HG02798 (cell line): ENCODE measurements around the gene PLEKHA8.

Source experiments
- ATAC-seq: cut with Tn5 transposase; IDR thresholded peaks from one replicate; pipeline ENCODE4 v1.9.1; 2021; ENCODE audit warnings: mild to moderate bottlenecking; ENCODE audit not compliant: unreplicated experiment, poor library complexity

The PLEKHA8 gene

DNA sequence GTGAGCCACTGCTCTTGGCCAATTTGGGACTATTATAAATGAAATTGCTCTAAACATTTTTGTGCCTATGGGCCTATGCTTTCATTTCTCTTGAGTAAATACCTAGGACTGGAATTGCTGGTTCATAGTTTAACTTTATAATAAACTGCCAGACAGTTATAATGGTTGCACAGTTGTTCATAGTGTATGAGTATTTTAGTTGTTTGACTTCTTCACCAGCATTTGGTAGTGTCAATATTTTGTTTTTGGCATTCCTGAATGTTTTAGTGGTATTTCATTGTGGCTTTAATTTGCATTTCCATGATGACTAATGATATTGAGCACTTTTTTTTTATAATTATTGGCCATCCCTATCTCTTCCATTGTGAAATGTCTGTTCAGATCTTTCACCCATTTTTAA lies 29.5 kb downstream of the PLEKHA8 start:
- no peak for ATAC-seq

DNA sequence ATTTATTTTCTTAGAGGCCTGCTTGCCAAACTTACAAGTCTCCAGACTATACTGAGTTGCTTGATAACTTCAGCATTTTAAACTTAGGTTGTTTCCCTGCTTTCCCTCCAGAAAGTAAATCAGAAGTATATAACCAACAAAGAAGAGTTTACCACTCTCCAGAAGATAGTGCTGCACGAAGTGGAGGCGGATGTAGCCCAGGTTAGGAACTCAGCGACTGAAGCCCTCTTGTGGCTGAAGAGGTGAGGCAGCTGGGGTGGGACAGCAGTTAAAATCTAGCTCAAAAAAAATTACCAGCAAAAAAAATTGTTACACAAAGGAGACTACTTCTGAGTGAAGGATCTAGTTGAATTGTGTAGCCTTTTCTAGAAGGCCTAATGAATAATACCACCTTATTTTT lies 33.6 kb downstream of the PLEKHA8 start:
- peak; percentile 79 for ATAC-seq

DNA sequence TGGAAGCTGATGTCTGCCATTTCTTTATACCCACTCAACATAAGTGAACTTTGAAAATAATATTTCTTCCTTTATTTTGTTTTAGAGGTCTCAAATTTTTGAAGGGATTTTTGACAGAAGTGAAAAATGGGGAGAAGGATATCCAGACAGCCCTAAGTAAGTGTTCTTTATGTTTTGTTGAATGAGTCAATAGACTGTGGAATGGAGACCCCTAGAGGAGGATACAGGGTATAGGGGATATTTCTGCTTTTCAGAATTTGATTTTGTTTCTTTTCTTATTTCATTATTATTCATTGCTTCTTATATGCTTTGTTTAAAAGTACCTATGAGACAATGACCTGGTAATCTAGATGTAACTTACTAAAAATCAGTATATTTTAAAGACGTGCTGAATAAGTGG lies 34.4 kb downstream of the PLEKHA8 start:
- ATAC-seq, result peak; percentile 62

DNA sequence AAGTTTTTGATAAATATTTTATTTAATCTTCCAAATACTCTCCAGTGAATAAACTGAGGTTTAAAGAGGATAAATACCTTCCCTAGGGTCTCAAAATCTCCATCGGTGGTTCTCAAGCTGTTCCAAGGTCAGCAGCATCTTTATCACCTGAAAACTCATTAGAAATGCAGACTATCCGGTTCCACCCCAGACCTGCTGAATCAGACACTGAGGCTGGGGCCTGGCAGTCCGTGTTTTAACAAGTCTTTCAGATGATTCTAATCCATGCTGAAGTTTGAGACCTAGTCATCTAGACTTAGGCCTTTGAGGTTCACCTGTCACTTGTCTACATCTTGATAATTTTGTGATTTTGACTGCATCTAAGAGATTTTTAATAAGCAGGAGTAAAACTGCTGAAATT lies 37.5 kb downstream of the PLEKHA8 start:
- no peak for ATAC-seq

DNA sequence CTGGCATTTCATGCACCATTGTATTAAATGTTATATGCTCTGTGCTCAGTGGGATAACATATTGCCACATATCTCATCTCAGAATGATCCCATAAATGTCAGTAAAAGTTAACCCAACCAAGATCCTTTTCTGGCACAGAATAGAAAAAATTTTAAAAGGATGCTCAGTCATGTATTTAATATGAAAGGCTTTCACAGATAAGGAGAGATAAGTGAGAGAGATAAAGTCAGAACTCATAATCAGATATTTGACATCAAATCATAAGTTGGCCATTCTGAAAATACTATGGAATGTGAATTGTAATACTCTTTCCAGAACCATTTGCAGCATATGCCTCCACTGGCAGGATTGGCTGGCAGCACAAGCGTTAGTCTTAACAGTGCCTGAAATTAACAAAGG lies 38.5 kb downstream of the PLEKHA8 start:
- ATAC-seq, result no peak

DNA sequence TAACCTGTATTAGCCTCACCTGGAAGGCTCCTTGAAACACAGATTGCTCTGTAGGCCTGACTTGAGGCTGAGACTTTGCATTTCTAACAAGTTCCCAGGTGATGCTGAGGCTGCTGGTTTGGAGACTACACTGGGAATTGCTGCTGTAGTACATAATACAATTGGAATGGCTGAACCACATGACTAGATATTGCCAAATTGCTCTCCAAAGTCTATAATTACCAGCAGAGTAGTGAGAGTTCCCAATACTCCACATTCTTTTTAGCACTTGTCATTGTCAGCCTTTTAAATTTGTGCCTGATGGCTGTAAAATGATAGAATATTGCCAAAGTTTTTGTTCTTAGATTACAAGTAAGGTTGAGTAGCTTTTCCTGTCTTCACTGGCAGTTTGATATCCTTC lies 39.9 kb downstream of the PLEKHA8 start:
- ATAC-seq, result no peak

DNA sequence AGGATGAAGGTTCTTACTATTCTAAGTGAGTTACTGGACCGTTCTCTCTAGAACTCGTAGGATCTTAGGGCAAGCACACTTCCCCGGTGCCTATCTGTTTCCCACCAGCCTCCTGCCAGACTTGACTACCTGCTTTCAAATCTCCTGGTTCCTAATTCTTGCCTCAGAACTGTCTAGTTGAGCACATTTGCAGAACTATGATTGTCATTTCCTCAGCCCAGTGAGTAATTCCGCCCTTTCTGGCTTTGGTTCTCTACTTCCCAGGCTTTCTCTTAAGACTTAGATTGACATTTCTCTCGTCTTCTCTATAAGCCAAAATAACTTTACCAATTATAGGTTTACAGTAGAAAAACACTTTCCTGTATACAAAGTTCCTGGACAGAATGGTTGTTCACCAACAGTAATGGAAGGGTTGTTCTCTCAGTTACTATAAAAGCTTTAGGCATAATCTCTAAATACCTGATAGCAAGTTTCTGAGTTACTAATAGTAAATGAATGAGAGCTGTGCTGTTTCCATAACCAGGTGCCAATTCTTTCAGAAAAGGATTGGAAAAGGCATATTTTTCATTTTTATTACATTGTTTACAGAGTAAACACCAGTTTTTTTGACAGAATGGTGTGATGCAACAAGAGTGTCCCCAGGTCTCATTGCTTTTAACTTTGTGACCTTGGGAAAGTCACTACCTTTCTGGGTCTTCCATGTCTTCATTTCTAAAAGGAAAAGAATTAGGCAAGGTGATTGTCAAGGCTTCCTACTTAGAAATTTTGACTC lies 41.1 kb downstream of the PLEKHA8 start:
- ATAC-seq, result no peak

DNA sequence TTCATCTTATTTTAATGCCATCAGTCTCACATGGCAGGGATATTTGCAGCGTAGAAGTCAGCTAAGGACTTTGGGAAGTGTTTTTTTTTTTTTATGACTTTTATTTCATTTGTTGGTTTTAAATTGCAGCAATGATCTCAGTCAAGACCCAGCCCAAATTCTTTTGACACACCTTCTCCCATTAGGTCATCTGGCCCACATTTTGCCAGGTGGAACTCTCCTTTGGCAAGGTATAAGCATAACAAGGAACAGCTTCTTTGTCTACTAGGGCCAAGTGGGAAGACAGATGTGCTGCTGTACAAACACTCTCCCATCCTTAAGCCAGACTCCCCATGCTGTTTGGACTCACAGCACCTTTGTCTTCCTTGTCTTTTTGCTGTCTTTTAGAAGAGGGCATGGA lies 41.8 kb downstream of the PLEKHA8 start:
- no peak for ATAC-seq

DNA sequence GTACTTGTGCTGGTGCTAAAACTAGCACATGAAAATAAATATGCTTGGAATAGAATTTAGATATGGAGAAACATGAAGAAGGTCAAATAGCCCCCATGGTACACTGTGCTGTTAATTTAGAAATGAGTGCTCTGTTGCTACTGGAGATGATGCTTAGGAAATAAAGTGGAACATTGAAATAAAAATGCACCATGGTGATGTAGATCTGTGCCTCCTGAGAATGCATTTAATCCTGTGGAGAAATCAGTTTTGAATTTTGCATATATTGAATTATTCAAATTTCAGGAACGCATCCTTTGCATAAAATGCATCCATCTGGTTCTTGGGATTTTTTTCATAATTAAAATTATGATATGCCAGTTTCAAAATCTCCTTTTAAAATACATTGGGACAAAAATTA lies 44.5 kb downstream of the PLEKHA8 start:
- no peak for ATAC-seq

DNA sequence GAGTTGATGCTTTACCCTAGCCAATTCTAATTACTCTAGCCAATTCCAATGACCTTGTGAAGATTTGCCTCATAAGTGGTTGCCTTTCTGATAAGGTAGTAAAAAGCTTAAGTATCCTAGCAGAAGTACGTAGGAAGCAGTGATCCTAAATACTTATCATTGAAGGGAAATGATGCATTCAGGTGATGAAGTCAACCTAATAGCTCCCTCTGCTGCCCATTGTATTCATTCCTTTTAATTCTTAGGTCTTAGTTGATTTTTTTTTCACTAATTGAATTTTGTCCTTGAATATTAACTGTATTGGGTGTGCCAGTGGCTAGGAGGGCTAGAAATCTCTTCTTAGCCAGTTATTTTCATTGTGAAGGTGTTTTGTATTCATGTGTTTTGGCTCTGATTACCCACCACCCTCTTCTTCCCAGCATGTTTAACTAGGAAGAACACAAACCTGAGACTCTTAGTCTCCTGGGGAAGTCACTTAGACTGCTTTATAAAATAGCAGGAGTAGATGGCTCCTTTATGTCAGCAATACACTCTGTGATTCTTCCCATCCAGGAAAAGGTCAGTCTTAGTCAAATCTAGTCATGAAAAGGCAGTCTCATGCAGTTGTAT lies 46.3 kb downstream of the PLEKHA8 start:
- ATAC-seq, result no peak

DNA sequence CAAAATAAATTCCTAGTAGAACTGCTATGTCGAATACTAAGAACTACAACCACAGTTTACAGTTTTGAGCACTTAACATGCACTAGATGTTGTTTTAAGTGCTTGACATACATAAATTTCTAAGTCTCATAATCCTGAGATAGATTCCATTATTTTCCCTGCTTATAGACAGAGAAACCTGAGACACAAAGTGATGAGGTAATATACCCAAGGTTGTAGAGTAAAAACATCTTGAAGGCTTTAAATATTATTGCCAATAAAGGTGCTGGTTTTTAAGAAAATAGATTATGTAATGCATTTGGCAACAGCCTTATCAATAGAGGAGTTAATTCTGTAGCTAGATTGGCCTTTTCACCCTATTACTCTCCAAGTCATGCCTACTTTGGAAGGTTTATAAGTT lies 48.2 kb downstream of the PLEKHA8 start:
- no peak for ATAC-seq

DNA sequence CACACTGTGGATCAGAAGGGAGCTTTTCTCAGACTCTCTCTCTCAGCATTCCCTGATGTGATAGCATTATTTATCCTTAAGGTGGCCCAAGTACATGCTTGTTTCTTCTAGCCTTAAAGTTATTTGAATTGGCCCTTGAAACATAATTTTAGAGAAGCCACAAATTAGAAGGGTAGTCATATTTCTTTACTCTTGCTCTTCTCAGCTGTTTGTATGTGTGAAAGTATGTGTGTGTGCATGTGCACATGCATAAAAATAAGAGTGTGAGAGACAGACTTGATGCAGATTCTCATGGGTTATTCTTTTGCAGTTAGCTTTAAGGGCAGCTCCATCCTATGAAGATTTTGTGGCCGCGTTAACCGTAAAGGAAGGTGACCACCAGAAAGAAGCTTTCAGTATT lies 50.1 kb downstream of the PLEKHA8 start:
- no peak for ATAC-seq

DNA sequence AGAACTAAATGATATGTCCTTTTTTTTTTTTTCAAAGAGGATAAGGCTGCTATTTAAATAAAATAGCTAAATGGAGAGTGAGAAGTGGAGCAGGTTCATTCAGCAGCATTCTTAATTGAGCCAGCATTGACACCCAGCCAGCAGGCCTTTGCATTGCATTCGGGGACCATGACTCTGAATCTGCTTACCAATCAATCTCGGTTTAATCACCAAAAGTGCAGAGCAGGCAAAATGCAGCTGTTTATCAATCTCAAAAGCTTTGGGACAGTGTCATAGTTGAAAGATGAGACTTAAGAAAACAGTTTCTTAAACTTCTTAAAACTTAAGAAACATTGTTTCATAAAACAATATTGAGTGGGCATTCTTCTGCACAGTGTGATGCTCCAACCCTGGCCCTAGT lies 51.7 kb downstream of the PLEKHA8 start:
- no peak for ATAC-seq

DNA sequence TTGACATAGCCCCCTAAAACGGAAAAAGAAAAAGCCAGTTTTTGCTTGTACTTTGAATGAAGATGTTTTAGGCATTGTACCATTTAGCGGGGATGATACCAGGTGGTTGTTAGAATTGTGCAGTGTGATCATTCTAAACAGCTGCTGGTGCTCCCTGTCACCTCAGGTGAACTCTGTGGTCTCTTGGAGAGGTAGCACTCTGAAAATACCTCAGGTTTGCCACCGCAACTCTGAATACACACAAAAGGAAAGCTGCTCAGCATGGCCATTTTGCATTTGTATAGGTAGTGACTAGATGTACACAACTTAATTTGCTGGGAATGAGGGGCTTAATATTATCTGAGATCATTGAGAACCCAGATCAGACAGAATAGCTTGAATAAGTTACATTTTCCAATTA lies 52.6 kb downstream of the PLEKHA8 start:
- no peak for ATAC-seq

DNA sequence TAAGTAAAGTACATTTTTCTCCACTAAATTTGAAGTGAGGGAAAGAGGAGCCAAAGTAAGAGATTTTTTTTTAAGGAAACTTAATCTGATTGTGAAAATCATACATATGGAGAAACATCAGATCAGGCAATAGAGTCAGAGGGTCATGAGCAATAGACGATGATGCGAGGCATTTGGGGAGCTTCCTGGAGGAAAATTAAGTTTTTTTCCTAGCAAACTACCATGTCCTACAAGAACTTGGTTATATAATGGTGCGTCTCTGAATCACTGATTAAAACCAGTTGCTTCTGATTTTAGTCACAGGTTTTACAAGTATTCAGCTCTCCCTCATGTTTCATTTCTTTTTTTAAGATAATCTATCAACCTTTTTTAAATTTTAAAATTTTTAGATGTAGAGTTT lies 54.5 kb downstream of the PLEKHA8 start:
- no peak for ATAC-seq

DNA sequence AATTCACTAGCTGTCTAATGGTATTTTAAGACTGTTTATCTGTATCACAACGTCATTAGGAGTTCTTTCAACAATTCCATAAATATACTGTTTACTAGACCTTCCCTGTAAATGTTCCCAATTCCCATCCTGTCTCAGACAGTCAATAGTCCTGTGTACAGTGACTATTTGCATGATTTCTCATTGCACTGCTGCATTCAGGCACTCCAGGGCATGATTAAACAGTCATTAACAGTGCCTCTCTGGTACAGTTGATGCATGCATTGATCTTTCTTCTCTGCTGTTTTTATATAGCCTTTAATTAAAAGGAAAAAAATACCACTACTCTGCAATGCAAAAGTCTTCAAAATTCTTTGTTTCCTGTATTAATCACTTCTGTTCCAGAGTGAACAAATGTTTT lies 55.1 kb downstream of the PLEKHA8 start:
- no peak for ATAC-seq

DNA sequence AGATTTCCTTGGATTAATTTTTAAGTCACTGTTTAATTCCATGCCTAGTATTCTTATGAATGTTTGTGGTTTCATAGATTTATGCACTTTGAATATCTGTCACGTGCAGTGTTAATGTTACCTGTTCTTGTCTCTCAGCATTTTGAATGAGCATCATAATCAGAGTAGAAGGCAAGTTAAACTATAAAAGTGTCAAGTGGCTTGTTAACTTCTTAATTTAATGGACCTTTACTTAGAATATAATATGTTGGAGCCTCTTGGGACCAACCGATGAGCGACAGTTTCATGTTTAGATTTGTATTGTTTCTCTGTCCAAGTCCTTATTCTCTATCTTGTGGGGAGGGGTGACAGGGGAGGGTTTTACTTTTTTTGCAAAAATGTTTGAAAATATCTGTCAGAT lies 56.0 kb downstream of the PLEKHA8 start:
- ATAC-seq, result no peak

DNA sequence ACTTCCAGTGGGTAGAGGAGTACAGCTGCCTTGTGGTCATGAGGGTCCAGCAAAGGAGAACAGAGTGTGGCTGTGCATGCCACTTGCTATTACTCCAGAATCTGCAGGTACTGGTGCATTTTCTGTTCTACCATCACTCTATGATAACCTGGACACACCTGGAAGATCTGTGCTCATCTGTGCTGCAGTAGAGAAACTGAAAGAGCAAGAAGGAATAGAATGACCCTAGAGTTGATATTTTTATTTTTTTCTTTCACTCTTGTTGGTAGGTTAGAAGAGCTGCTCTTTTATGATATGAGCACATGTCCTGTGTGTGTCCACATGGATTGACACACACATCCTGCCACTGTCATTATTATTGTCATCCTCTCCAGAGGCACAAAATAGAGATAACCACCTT lies 58.3 kb downstream of the PLEKHA8 start:
- no peak for ATAC-seq

DNA sequence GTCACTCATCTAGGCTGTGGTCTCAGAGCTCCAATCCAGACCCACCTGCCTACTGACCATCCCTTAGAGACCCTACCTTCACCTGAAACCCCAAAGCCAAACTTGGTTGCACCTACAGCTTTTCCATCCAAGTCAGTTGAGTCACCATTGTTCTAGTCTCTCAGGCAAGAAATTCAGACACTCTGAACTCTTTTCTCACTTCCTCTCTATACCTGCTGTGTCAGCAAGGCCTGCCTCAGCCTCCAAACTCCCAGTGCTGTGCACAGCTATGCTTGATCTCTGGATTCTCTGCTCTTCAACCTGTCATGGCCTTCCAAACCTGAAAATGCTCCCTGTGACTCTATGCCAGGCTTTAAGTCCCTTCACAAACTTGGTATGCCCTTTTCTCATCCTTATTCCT lies 59.2 kb downstream of the PLEKHA8 start:
- no peak for ATAC-seq

DNA sequence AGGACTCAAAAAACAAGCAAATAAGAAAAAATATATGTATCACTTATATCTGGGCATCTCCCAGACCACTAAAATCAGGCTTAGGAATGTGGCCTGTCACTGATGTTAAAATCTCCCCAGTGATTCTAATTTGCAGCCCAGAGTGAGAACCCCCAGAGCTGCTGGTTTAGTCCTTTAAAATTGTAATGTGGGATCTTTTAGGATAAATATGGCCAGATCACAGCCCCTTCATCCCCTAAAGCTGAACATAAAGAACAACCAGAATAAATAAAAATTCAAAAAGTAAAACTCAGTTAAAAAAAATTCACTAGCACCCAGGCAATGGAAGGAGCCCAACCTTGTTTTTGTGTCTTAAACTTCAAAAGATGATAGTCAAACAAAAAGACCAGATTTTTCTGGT lies 60.1 kb downstream of the PLEKHA8 start:
- ATAC-seq, result no peak

DNA sequence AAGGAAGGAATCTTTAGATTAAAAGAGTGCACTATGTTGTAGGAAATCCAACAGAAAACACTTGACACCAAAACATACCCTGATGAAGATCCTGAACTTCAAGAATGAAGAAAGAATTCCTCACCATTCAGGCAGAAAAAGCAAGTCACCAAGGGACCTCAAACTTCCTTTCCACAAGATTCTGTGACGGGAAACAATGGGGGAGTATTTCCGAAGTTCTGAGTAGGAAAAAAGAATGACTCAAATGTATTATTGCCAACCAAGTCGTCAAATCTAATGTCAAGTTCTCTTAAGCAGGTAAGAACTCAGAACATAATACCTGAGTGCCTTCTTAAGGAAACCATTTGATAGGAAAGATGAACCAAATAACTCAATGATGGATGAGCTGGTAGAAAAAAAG lies 61.9 kb downstream of the PLEKHA8 start:
- ATAC-seq, result no peak

DNA sequence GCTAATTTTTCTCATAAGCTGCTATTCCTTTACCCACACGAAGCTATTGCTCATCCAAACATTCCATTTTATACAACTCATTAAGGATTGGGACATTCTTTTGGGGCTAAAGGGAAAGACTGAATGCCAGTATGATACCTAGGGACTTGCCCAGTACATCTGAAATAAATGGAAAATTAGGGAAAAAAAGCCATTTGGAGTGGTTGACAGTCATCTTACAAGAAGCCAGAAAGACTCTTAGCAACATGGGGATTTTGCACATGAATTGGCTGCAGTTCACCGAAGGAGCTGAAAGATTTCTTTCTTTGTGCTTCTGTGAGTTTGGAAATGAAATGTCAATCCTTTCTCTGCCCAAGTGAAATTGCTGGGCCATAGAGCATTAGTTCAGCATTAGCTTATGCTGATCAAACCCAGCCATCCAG lies 63.3 kb downstream of the PLEKHA8 start:
- no peak for ATAC-seq
